Lower lobe of right lung (tissue), 2 donors: ENCODE data around the gene CTRB2. TPM values are rescaled to one million over a fixed set of nuclear protein-coding genes. Genes with fewer than 3 reads are reported as not detected.

Experiments
- ATAC-seq, 2 donors: fragments of 200-7000 bp; cut with Tn5 transposase; one replicate each; pipeline ENCODE4 v1.9.1; 2020 to 2022; ENCODE audit warnings: mild to moderate bottlenecking in 2 of 2, moderate library complexity in 2 of 2
- DNase-seq: peaks from one replicate; pipeline ENCODE4 v3.0.0-alpha.2; 2020
- H3K27ac ChIP-seq: fragments of 200-600 bp; one replicate; pipeline ENCODE4 v1.8.0; 2022
- H3K27me3 ChIP-seq: fragments of 200-600 bp; one replicate; pipeline ENCODE4 v1.8.0; 2022; ENCODE audit warnings: low read depth
- H3K36me3 ChIP-seq: fragments of 200-600 bp; one replicate; pipeline ENCODE4 v1.8.0; 2022; ENCODE audit warnings: mild to moderate bottlenecking
- H3K4me1 ChIP-seq: fragments of 200-600 bp; one replicate; pipeline ENCODE4 v1.8.0; 2022
- H3K4me3 ChIP-seq: fragments of 200-600 bp; one replicate; pipeline ENCODE4 v1.8.0; 2022; ENCODE audit warnings: mild to moderate bottlenecking
- H3K9me3 ChIP-seq: fragments of 200-600 bp; one replicate; pipeline ENCODE4 v1.8.0; 2022
- CTCF ChIP-seq: fragments of 200-600 bp; IDR thresholded peaks from one replicate; pipeline ENCODE4 v1.8.0; 2022; ENCODE audit warnings: antibody characterized with exemption, mild to moderate bottlenecking
- intact Hi-C: fragments of 100-400 bp; cut with DNase I; formaldehyde crosslinking; loops from one replicate; pipeline ENCODE4 v1.11.0; 2022
- total RNA-seq: library from RNA; stranded (reverse); fragmentation: NEBNext Ultra II Directional; extraction: Animal tissue kit (Norgen Biotek cat#: 25700); gene quantifications from one replicate; pipeline ENCODE4 v1.2.1, GENCODE V29; 2021
- donor health status: DM: no; HTN: yes; CAD: no; lungs with severe emphysema.

Gene CTRB2
- total RNA-seq, 1 donor from 2014 or later: 0.44 TPM

GRCh38 chr16:75219838-75220237 lies 12.9 kb upstream of the CTRB2 start:
- Histone ChIP-seq H3K36me3 (no peaks in the 10 kb centered on the region), H3K4me3 (peak overlapping the region; percentile 22), H3K27ac (no peak overlapping the region), H3K9me3 (no peaks in the 10 kb centered on the region), H3K27me3 (peaks cover under 1% of the 10 kb centered on the region), H3K4me1 (peaks cover 7% of the 10 kb centered on the region)
- no peak for TF ChIP-seq CTCF
- intact Hi-C loops: no loop called here
- DNase-seq: no peak
- ATAC-seq: no peak

- Histone ChIP-seq H3K27me3 (no peaks in the 10 kb centered on the region), H3K4me3 (no peak overlapping the region), H3K9me3 (no peaks in the 10 kb centered on the region), H3K36me3 (no peaks in the 10 kb centered on the region), H3K4me1 (peaks cover 7% of the 10 kb centered on the region), H3K27ac (no peak overlapping the region)
- intact Hi-C loops: no loop called here
- TF ChIP-seq CTCF: no peak
- DNase-seq (no peak), ATAC-seq (no peak)
These were observed 12.1 kb upstream of the CTRB2 start for GRCh38 chr16:75219088-75219487.

- DNase-seq: no peak
- intact Hi-C loops: no loop called here
- H3K27ac ChIP-seq: no peak within 1 kb of the TSS
- H3K27me3 ChIP-seq: no peaks in the 10 kb centered on the region
- peak within 1 kb of the TSS; percentile 22 for H3K4me3 ChIP-seq
- H3K36me3 ChIP-seq: no peaks in the 10 kb centered on the region
- no peak for TF ChIP-seq CTCF
- no peaks in the 10 kb centered on the region for H3K9me3 ChIP-seq
- peaks cover 7% of the 10 kb centered on the region for H3K4me1 ChIP-seq
- ATAC-seq: no peak
These were observed 11.5 kb upstream of the CTRB2 start, which contains the start of gene CTRB1 for GRCh38 chr16:75218256-75219076. Gene CTRB1 (plus strand): TSS chr16:75218988. CDS start chr16:75219008, 20 bp downstream.

GRCh38 chr16:75217389-75217851 lies 10.5 kb upstream of the CTRB2 start:
- H3K36me3 ChIP-seq: no peaks in the 10 kb centered on the region
- TF ChIP-seq CTCF: no peak
- ATAC-seq (no peak), DNase-seq (no peak)
- no peaks in the 10 kb centered on the region for H3K27me3 ChIP-seq
- H3K4me1 ChIP-seq: peaks cover 7% of the 10 kb centered on the region
- H3K4me3 ChIP-seq: no peak overlapping the region
- intact Hi-C loops: no loop called here
- no peaks in the 10 kb centered on the region for H3K9me3 ChIP-seq
- H3K27ac ChIP-seq: no peak overlapping the region

GRCh38 chr16:75216576-75216975 lies 9.6 kb upstream of the CTRB2 start:
- no peak for DNase-seq
- TF ChIP-seq CTCF: no peak
- no peak overlapping the region for H3K27ac ChIP-seq
- H3K4me1 ChIP-seq: peaks cover 7% of the 10 kb centered on the region
- no peaks in the 10 kb centered on the region for H3K9me3 ChIP-seq
- no peak overlapping the region for H3K4me3 ChIP-seq
- intact Hi-C loops: no loop called here
- H3K36me3 ChIP-seq: no peaks in the 10 kb centered on the region
- no peaks in the 10 kb centered on the region for H3K27me3 ChIP-seq
- ATAC-seq: no peak
